NCI-H82 treated with DMSO at 0.1 percent for 48 hours (cell line): ENCODE measurements around the gene ITGB1BP2.
"Not testable (repeated sequence)": the region's sequence is repeated elsewhere in the genome, so short reads cannot be mapped to it uniquely, and the experiment has no call there.

Source experiments
- DNase-seq: peaks from one replicate; lab custom pipeline; 2025; ENCODE audit not compliant: unreplicated experiment; lab: John Stamatoyannopoulos, UW

Gene ITGB1BP2

GRCh38 chrX:71300495-71300894 lies 1.1 kb upstream of the ITGB1BP2 start:
- DNase-seq, result not testable (repeated sequence)

- no peak for DNase-seq
These were observed 1.1 kb downstream of the ITGB1BP2 start for GRCh38 chrX:71302461-71303213.

DNA sequence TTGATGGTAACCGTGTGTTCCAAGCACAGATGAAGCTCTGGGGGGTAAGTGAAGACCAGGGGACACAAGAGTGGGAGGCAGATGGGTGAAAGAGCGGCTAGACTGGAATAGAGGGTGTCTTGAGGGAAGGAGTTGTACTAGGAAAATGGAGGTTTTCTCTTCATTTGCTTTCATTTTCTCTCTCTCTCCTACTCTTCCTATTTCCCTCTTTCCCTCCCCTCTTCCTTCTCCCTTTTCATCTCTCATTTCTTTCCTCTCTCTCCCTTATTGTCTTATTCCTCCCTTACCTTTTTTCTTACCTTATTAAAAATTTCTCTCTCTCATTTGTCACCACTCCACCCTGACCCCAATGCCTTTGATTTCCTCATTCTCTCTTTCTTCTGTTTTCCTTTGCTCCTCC lies 3.0 kb downstream of the ITGB1BP2 start:
- no peak for DNase-seq

DNA sequence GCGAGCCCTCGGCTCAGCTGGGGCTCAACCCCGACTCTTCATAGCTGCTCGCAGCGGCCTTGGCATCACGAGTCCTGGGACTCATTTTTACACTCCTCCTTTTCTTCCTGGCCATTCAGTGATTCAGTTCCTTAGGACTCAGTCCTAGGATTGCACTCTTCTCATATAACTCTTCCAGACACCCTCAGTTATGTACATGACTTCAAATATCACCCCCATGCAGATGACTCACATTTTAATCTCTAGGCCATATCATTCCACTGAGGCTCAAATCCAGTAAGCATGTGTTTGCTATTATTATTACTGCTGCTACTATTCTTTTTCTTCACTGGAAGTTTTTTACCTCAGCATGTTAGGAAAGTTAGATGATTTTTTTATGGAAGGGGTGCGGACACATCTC lies 14.4 kb downstream of the ITGB1BP2 start:
- DNase-seq, result no peak

- not testable (repeated sequence) for DNase-seq
These were observed 15.4 kb downstream of the ITGB1BP2 start for GRCh38 chrX:71316959-71317358.

DNA sequence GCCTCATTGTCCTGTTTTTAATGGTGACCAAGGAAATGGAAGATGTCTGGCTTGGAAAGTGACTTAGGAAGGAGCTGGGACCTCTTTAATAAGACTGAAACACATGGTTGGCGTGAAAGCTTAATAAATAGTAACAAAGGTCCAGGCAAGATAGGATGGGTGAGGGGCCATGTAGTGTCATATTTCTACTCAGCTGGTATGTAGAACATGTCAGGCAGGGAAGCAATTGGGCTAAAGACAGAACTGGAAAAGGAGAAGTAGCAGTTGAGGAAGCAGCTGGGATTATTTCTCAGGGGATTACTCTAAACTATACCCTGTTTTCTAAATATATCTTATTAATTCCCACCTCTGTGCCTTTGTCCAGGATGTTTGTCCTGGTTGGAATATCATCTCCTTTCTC lies 18.6 kb downstream of the ITGB1BP2 start:
- DNase-seq, result no peak

DNA sequence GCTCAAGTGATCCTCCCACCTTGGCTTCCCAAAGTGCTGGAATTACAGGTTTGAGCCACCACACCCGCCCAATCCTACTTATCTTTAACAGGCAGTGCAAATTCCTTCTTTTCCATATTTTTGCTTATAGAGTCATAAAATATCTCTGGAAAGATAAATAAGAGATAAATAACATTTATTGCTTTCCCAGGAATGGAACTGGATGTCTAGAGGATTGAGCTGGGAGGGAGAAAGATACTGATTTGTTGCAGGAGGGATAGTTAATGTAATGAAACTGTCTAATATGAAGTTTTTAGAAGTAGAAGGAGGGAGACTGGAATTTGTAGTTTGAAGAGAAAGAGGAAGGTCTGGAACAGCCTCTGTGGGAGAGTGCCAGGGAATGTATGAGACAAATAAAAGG lies 20.2 kb downstream of the ITGB1BP2 start:
- DNase-seq, result no peak

DNA sequence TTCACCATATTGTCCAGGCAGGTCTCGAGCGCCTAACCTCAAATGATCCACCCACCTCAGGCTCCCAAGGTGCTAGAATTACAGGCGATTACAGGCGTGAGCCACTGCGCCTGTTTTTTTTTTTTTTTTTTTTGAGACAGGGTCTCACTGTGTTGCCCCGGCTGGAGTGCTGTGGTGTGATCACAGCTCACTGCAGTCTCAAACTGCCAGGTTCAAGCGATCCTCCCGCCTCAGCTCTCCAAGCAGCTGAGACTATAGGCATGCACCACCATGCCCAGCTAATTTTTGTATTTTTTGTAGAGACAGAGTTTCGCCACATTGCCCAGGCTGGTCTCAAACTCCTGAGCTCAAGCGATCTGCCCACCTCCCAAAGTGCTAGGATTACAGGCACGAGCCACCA lies 22.9 kb downstream of the ITGB1BP2 start:
- not testable (repeated sequence) for DNase-seq

GRCh38 chrX:71326394-71326793 lies 24.8 kb downstream of the ITGB1BP2 start:
- no peak for DNase-seq

DNA sequence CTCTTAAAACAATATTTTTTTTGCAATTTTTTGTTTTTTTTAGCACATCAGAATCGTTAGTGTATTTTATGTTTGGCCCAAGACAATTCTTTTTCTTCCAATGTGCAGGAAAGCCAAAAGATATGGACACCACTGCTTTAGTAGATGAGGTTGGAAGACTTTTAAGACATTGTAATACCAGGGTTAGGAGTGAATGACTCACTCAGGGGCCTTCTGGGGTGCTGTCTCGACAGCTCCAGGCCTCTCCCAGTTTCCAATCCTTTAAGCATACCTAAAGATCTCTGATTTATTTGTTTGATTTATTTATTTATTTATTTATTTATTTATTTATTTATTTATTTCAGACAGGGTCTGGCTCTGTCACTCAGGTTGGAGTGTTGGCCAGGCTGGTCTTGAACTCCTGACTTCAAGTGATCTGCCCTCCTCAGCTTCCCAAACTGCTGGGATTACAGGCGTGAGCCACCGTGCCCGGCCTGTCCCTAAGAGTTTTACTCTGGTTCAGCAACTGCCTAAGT lies 47.7 kb downstream of the ITGB1BP2 start:
- DNase-seq, result not testable (repeated sequence)

DNA sequence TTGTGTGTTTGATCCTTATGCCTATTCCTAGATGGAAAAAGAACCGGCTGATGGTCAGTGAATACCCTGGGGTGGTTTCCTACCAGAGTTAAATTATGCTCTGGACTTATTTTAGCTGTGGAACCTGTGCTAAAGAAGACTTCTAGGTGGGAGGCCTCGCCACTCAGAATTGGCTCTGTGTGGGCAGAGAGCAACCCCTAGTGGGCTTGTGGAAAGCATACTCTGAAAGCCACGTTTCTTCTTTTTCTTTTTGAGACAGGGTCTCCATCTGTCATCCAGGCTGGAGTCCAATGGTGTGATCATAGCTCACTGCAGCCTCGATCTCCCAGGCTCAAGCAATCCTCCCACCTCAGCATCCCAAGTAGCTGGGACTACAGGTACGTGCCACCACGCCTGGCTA lies 48.3 kb downstream of the ITGB1BP2 start:
- not testable (repeated sequence) for DNase-seq

- DNase-seq, result not testable (repeated sequence)
These were observed 50.9 kb downstream of the ITGB1BP2 start for GRCh38 chrX:71352439-71352838.
